Mammary epithelial cell (primary cell): ENCODE measurements around the gene AUTS2.

ENCODE experiments used
- CTCF ChIP-seq, 2 donors: IDR thresholded peaks in 1 of 2; conservative IDR thresholded peaks in 1 of 2; 2 replicates each; pipeline ENCODE4 v1.5.1; 2011 to 2012; ENCODE audit warnings: inconsistent platforms in 2 of 2, low read length in 2 of 2, mild to moderate bottlenecking in 2 of 2, control low read depth in 1 of 2, low read depth in 1 of 2; ENCODE audit not compliant: insufficient read depth in 1 of 2; ENCODE audit errors: extremely low read depth in 1 of 2
- EZH2 ChIP-seq: IDR thresholded peaks from 2 replicates; pipeline ENCODE4 v1.6.1; 2012; ENCODE audit warnings: low read length, inconsistent platforms, borderline replicate concordance

- TF ChIP-seq CTCF (conservative IDR thresholded peaks at IDR 0.05 in 1 of 2, IDR thresholded peaks at IDR 0.05 in 1 of 2; ENCODE audit: extremely low read depth in 1 of 2, insufficient read depth in 1 of 2, low read depth in 1 of 2, low read length in 2 of 2) = no peak
- no peak for TF ChIP-seq EZH2
These were observed 1128.0 kb downstream of the AUTS2 start for GRCh38 chr7:70726294-70726693.
